ENCODE results near the gene PPP2R5D. TPM values are rescaled to one million over a fixed set of nuclear protein-coding genes. Genes with fewer than 3 reads are reported as not detected.

PPP2R5D gene
- total RNA-seq, 4 donors from 2014 or later, result 28.7 to 43.8 (median 36.4) TPM

GRCh38 chr6:43033496-43034189 lies 49.3 kb downstream of the PPP2R5D start:
- no peaks in the 10 kb centered on the region for H3K36me3 ChIP-seq
- intact Hi-C loops (cut with DNase I; ENCODE audit: low total_unique reads), result no loop called here
- no peaks in the 10 kb centered on the region for H3K27me3 ChIP-seq
- no peaks in the 10 kb centered on the region for H3K9me3 ChIP-seq
- H3K4me3 ChIP-seq, result no peak overlapping the region
- no peaks in the 10 kb centered on the region for H3K4me1 ChIP-seq
- no peak for DNase-seq
- TF ChIP-seq POLR2A (IDR thresholded peaks at IDR 0.05) (no peak), CTCF (IDR thresholded peaks at IDR 0.05) (no peak)
- H3K27ac ChIP-seq, result no peak overlapping the region

GRCh38 chr6:43034190-43034525 lies 49.8 kb downstream of the PPP2R5D start:
- no peaks in the 10 kb centered on the region for H3K36me3 ChIP-seq
- intact Hi-C loops (cut with DNase I; ENCODE audit: low total_unique reads), result no loop called here
- TF ChIP-seq CTCF (IDR thresholded peaks at IDR 0.05) (no peak), POLR2A (IDR thresholded peaks at IDR 0.05) (no peak)
- H3K27ac ChIP-seq, result no peak overlapping the region
- no peaks in the 10 kb centered on the region for H3K4me1 ChIP-seq
- H3K27me3 ChIP-seq, result no peaks in the 10 kb centered on the region
- H3K4me3 ChIP-seq, result no peak overlapping the region
- no peak for DNase-seq
- H3K9me3 ChIP-seq, result no peaks in the 10 kb centered on the region

GRCh38 chr6:43035495-43036194 lies 51.3 kb downstream of the PPP2R5D start:
- Histone ChIP-seq H3K9me3 (no peaks in the 10 kb centered on the region), H3K27me3 (no peaks in the 10 kb centered on the region), H3K4me1 (no peaks in the 10 kb centered on the region), H3K4me3 (no peak overlapping the region), H3K27ac (no peak overlapping the region), H3K36me3 (no peaks in the 10 kb centered on the region)
- no peak for DNase-seq
- intact Hi-C loops (cut with DNase I; ENCODE audit: low total_unique reads), result no loop called here
- no peak for TF ChIP-seq CTCF (IDR thresholded peaks at IDR 0.05)
- no peak for TF ChIP-seq POLR2A (IDR thresholded peaks at IDR 0.05)

- Histone ChIP-seq H3K9me3 (no peaks in the 10 kb centered on the region), H3K4me1 (no peaks in the 10 kb centered on the region), H3K4me3 (no peak overlapping the region), H3K27ac (no peak overlapping the region), H3K27me3 (no peaks in the 10 kb centered on the region), H3K36me3 (no peaks in the 10 kb centered on the region)
- no peak for DNase-seq
- TF ChIP-seq POLR2A (IDR thresholded peaks at IDR 0.05) (no peak), CTCF (IDR thresholded peaks at IDR 0.05) (no peak)
- intact Hi-C loops (cut with DNase I; ENCODE audit: low total_unique reads), result no loop called here
These were observed 52.3 kb downstream of the PPP2R5D start for GRCh38 chr6:43036712-43037111.

- H3K36me3 ChIP-seq, result no peaks in the 10 kb centered on the region
- intact Hi-C loops (cut with DNase I; ENCODE audit: low total_unique reads), result no loop called here
- TF ChIP-seq POLR2A (IDR thresholded peaks at IDR 0.05), result no peak
- no peak for TF ChIP-seq CTCF (IDR thresholded peaks at IDR 0.05)
These were observed 52.8 kb downstream of the PPP2R5D start for GRCh38 chr6:43037197-43037596.

More at GRCh38 chr6:43037197-43037596, 52.8 kb downstream of the PPP2R5D start:
- no peaks in the 10 kb centered on the region for H3K9me3 ChIP-seq
- no peak overlapping the region for H3K4me3 ChIP-seq
- no peak for DNase-seq
- H3K4me1 ChIP-seq, result no peaks in the 10 kb centered on the region
- H3K27ac ChIP-seq, result no peak overlapping the region
- no peaks in the 10 kb centered on the region for H3K27me3 ChIP-seq

Data from uterus (tissue), 4 donors.